Panc1 (cell line): ENCODE measurements around the gene ETV5. TPM values are rescaled to one million over a fixed set of nuclear protein-coding genes. Genes with fewer than 3 reads are reported as not detected.

Source experiments
- ATAC-seq: fragments of 200-7000 bp; cut with Tn5 transposase; 2 replicates; pipeline ENCODE4 v1.9.1; 2020; ENCODE audit warnings: mild to moderate bottlenecking, moderate library complexity
- BruUV-seq: library from RNA; stranded (reverse); fragments of 400-500 nt; replicated peaks from 2 replicates; lab custom pipeline; 2021; lab: Mats Ljungman, UMichigan
- CTCF ChIA-PET: fragments of 300-600 bp; sonication (Branson Sonifier 250); formaldehyde crosslinking; loops from one replicate; lab custom pipeline; 2022; ENCODE audit warnings: antibody characterized with exemption; lab: Charles Lee
- POLR2A ChIA-PET: fragments of 300-600 bp; sonication (Branson Sonifier 250); formaldehyde crosslinking; loops from one replicate; lab custom pipeline; 2022; ENCODE audit warnings: antibody characterized with exemption; lab: Charles Lee
- DNase-seq: peaks from one replicate; pipeline ENCODE4 v3.0.0-alpha.2; 2010; ENCODE audit warnings: low read depth, low spot score
- H3K27ac ChIP-seq: 2 replicates; pipeline ENCODE4 v1.5.1; 2011; ENCODE audit warnings: mild to moderate bottlenecking, low read length, inconsistent platforms
- H3K27me3 ChIP-seq: fragments of 200-500 bp; sonication (Bioruptor generic); 2 replicates; pipeline ENCODE4 v1.6.0; 2014; ENCODE audit warnings: low read length, inconsistent platforms; ENCODE audit not compliant: control insufficient read depth, insufficient read depth
- H3K36me3 ChIP-seq: fragments of 200-500 bp; sonication (Bioruptor generic); 2 replicates; pipeline ENCODE4 v1.5.1; 2014; ENCODE audit warnings: inconsistent platforms, mild to moderate bottlenecking, low read length, moderate library complexity; ENCODE audit not compliant: control insufficient read depth, insufficient read depth
- H3K4me1 ChIP-seq: 2 replicates; pipeline ENCODE4 v1.5.1; 2011; ENCODE audit warnings: inconsistent platforms, mild to moderate bottlenecking, low read length, moderate library complexity; ENCODE audit not compliant: control insufficient read depth, insufficient read depth
- H3K4me3 ChIP-seq, 2 experiments: 2 replicates each; pipeline ENCODE4 v1.5.1; 2011 to 2012; ENCODE audit warnings: low read depth in 2 of 2, low read length in 2 of 2, mild to moderate bottlenecking in 2 of 2, inconsistent platforms in 1 of 2, moderate library complexity in 1 of 2
- H3K9me3 ChIP-seq: fragments of 200-500 bp; sonication (Bioruptor generic); 2 replicates; pipeline ENCODE4 v1.5.1; 2014; ENCODE audit warnings: low read depth, mild to moderate bottlenecking, inconsistent platforms, low read length, moderate library complexity; ENCODE audit not compliant: control insufficient read depth, insufficient read depth
- POLR2AphosphoS5 ChIP-seq: IDR thresholded peaks from 2 replicates; pipeline ENCODE4 v1.6.1; 2012; ENCODE audit warnings: mild to moderate bottlenecking, low read depth, low read length, moderate library complexity
- SIN3A ChIP-seq: IDR thresholded peaks from 2 replicates; pipeline ENCODE4 v1.6.1; 2012; ENCODE audit warnings: low read depth, mild to moderate bottlenecking, low read length, moderate library complexity, borderline replicate concordance; ENCODE audit not compliant: insufficient read depth
- TCF7L2 ChIP-seq: IDR thresholded peaks from 2 replicates; pipeline ENCODE4 v1.6.1; 2011; ENCODE audit warnings: mild to moderate bottlenecking, low read depth, low read length, inconsistent platforms
- in situ Hi-C: cut with HindIII; loops from 2 replicates; pipeline ENCODE4 v1.10.0; 2016; ENCODE audit warnings: low sequenced_read_pairs, low pct_unique_long_range_greater_than_20kb
- intact Hi-C: fragments of 100-400 bp; cut with micrococcal nuclease; formaldehyde crosslinking; loops from one replicate; pipeline ENCODE4 v1.10.0; 2022; ENCODE audit not compliant: unreplicated experiment
- total RNA-seq: library from RNA; stranded (reverse); gene quantifications from one replicate; pipeline ENCODE4 v1.2.1, GENCODE V29; 2021; ENCODE audit not compliant: unreplicated experiment
- TF ChIP-seq, protein P1 (sequence below), 2 experiments: IDR thresholded peaks; 2 replicates each; pipeline ENCODE4 v1.6.1; 2011 to 2012; ENCODE audit warnings: low read depth in 2 of 2, control low read depth in 1 of 2, low read length in 1 of 2, mild to moderate bottlenecking in 1 of 2, moderate library complexity in 1 of 2; ENCODE audit not compliant: insufficient read depth in 1 of 2
- TF ChIP-seq, protein P2 (sequence below): fragments of 450-650 bp; IDR thresholded peaks from 2 replicates; pipeline ENCODE4 v1.5.1; 2017; ENCODE audit warnings: mild to moderate bottlenecking

Gene ETV5
- total RNA-seq, 1 experiment from 2014 or later = 79.3 TPM

DNA sequence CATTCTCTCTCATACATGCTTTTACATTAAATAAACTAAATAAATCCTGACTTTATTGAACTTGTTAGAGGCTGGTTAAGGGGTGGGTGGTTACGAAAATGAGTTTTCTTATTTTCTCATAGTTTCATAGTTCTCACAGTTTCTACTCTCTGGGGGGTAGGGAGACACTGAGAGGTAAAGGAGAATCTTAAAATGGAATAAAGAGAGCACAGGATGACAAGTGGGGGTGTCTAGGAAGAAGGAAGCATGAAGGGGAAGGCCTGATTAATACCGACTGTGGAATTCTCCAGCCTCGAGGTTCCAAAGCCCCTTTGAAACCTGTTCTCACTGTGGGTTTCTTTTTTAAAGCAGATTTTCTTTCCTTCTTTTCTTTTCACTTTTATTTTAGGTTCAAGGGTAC, 104.7 kb downstream of the ETV5 start:
- BruUV-seq = no TSS peak
- Histone ChIP-seq H3K36me3 (no peaks in the 10 kb centered on the region), H3K4me1 (no peaks in the 10 kb centered on the region), H3K27me3 (no peaks in the 10 kb centered on the region), H3K27ac (no peak overlapping the region), H3K4me3 (no peak overlapping the region), H3K9me3 (no peaks in the 10 kb centered on the region)
- ChIA-PET POLR2A (no interaction called here), CTCF (no interaction called here)
- intact Hi-C loops (no loop called here), in situ Hi-C loops (no loop called here)
- TF ChIP-seq TCF7L2 (no peak), SIN3A (no peak), POLR2AphosphoS5 (no peak)
- TF ChIP-seq, protein P1, sequence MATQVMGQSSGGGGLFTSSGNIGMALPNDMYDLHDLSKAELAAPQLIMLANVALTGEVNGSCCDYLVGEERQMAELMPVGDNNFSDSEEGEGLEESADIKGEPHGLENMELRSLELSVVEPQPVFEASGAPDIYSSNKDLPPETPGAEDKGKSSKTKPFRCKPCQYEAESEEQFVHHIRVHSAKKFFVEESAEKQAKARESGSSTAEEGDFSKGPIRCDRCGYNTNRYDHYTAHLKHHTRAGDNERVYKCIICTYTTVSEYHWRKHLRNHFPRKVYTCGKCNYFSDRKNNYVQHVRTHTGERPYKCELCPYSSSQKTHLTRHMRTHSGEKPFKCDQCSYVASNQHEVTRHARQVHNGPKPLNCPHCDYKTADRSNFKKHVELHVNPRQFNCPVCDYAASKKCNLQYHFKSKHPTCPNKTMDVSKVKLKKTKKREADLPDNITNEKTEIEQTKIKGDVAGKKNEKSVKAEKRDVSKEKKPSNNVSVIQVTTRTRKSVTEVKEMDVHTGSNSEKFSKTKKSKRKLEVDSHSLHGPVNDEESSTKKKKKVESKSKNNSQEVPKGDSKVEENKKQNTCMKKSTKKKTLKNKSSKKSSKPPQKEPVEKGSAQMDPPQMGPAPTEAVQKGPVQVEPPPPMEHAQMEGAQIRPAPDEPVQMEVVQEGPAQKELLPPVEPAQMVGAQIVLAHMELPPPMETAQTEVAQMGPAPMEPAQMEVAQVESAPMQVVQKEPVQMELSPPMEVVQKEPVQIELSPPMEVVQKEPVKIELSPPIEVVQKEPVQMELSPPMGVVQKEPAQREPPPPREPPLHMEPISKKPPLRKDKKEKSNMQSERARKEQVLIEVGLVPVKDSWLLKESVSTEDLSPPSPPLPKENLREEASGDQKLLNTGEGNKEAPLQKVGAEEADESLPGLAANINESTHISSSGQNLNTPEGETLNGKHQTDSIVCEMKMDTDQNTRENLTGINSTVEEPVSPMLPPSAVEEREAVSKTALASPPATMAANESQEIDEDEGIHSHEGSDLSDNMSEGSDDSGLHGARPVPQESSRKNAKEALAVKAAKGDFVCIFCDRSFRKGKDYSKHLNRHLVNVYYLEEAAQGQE (IDR thresholded peaks at IDR 0.05; ENCODE audit: insufficient read depth in 1 of 2, low read depth in 2 of 2, low read length in 1 of 2) = no peak
- TF ChIP-seq, protein P2, sequence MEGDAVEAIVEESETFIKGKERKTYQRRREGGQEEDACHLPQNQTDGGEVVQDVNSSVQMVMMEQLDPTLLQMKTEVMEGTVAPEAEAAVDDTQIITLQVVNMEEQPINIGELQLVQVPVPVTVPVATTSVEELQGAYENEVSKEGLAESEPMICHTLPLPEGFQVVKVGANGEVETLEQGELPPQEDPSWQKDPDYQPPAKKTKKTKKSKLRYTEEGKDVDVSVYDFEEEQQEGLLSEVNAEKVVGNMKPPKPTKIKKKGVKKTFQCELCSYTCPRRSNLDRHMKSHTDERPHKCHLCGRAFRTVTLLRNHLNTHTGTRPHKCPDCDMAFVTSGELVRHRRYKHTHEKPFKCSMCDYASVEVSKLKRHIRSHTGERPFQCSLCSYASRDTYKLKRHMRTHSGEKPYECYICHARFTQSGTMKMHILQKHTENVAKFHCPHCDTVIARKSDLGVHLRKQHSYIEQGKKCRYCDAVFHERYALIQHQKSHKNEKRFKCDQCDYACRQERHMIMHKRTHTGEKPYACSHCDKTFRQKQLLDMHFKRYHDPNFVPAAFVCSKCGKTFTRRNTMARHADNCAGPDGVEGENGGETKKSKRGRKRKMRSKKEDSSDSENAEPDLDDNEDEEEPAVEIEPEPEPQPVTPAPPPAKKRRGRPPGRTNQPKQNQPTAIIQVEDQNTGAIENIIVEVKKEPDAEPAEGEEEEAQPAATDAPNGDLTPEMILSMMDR = no peak
- DNase-seq (no peak), ATAC-seq (no peak)

DNA sequence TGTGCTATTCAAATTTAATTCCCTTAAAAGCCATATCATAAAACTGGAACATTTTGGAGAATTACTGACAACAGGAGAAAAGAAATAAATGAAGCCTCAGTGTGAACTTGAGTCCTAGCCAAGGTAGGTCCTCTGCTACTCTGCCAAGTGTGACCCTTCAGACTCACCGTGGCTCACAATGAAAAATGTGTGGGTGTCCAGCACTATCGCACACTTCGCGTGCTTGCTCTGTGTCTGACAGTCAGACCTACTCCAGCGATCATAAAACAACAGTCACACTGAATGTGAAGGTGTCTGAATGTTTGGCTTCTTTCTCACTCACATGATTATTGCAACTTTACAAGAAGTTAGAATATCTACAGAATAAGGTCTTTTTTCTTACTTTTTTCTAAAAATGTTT, 105.3 kb downstream of the ETV5 start:
- ATAC-seq (0 out of 2 replicates have a peak, but pooled peaks have one; percentile 34), DNase-seq (no peak)
- CTCF ChIA-PET = no interaction called here
- Histone ChIP-seq H3K4me1 (no peaks in the 10 kb centered on the region), H3K4me3 (no peak overlapping the region), H3K27me3 (no peaks in the 10 kb centered on the region; the same call in 1 of the 2 replicates), H3K36me3 (no peaks in the 10 kb centered on the region), H3K9me3 (no peaks in the 10 kb centered on the region), H3K27ac (no peak overlapping the region)
- POLR2A ChIA-PET = no interaction called here
- in situ Hi-C loops (no loop called here), intact Hi-C loops (no loop called here)
- no TSS peak for BruUV-seq
- no peak for TF ChIP-seq POLR2AphosphoS5
- TF ChIP-seq, protein P2 = no peak
- no peak for TF ChIP-seq TCF7L2
